ENCODE measurements around the gene SAMM50. TPM values are rescaled to one million over a fixed set of nuclear protein-coding genes. Genes with fewer than 3 reads are reported as not detected.

The SAMM50 gene
- total RNA-seq, 2 experiments from 2014 or later = 35.9 to 37.8 TPM

- H3K4me3 Mint-ChIP-seq = no peak overlapping the region
- no peaks in the 10 kb centered on the region for H3K27me3 Mint-ChIP-seq (ENCODE audit: low read depth)
- CTCF ChIA-PET = interaction anchor here (0.6 to 1.8 kb wide), 5 partner anchors 7 to 315 kb away, joined by 3 to 12 read pairs (median 4); no protein-coding TSS in a partner anchor
- peaks cover 20% of the 10 kb centered on the region for H3K4me1 Mint-ChIP-seq (ENCODE audit: low read depth)
- DNase-seq = no peak
- no peaks in the 10 kb centered on the region for H3K36me3 Mint-ChIP-seq (ENCODE audit: low read depth)
- intact Hi-C loops (cut with micrococcal nuclease) = no loop called here
- H3K27ac Mint-ChIP-seq = no peak overlapping the region
- H3K9me3 Mint-ChIP-seq = no peaks in the 10 kb centered on the region
These were observed 3.3 kb upstream of the SAMM50 start for GRCh38 chr22:43951966-43952365.

GRCh38 chr22:43953988-43954785, 1.1 kb upstream of the SAMM50 start:
- no peak for DNase-seq
- H3K36me3 Mint-ChIP-seq (ENCODE audit: low read depth) = peaks cover 1% of the 10 kb centered on the region
- peaks cover 36% of the 10 kb centered on the region for H3K4me1 Mint-ChIP-seq (ENCODE audit: low read depth)
- H3K27me3 Mint-ChIP-seq (ENCODE audit: low read depth) = no peaks in the 10 kb centered on the region
- CTCF ChIA-PET = interaction anchor here (1.5 to 1.8 kb wide), 2 partner anchors 9 to 39 kb away, joined by 3 to 15 read pairs; no protein-coding TSS in a partner anchor
- peak overlapping the region; percentile 88 for H3K4me3 Mint-ChIP-seq
- H3K27ac Mint-ChIP-seq = peak overlapping the region; percentile 72
- intact Hi-C loops (cut with micrococcal nuclease) = loop anchor here (2.0 kb wide), 1 partner anchor 31 kb away; the partner anchor contains the start of gene PNPLA3
- no peaks in the 10 kb centered on the region for H3K9me3 Mint-ChIP-seq

- Mint-ChIP-seq H3K4me3 (peak overlapping the region; percentile 88), H3K4me1 (ENCODE audit: low read depth) (peaks cover 36% of the 10 kb centered on the region), H3K36me3 (ENCODE audit: low read depth) (peaks cover 1% of the 10 kb centered on the region), H3K9me3 (no peaks in the 10 kb centered on the region), H3K27me3 (ENCODE audit: low read depth) (no peaks in the 10 kb centered on the region), H3K27ac (peak overlapping the region; percentile 72)
- CTCF ChIA-PET = interaction anchor here (1.8 kb wide), 1 partner anchor 11 kb away, joined by 15 read pairs; no protein-coding TSS in a partner anchor
- intact Hi-C loops (cut with micrococcal nuclease) = loop anchor here (2.0 kb wide), 2 partner anchors 33 to 143 kb away; partner anchors contain the start of genes EFCAB6 and PNPLA3
- peak; percentile 7 for DNase-seq
These were observed 891 bp downstream of the SAMM50 start for GRCh38 chr22:43955883-43956782.

GRCh38 chr22:43956805-43957463, 1.7 kb downstream of the SAMM50 start:
- H3K27ac Mint-ChIP-seq = no peak overlapping the region
- H3K9me3 Mint-ChIP-seq = no peaks in the 10 kb centered on the region
- CTCF ChIA-PET = no interaction called here

GRCh38 chr22:43957871-43958270, 2.6 kb downstream of the SAMM50 start:
- intact Hi-C loops (cut with micrococcal nuclease) = loop anchor here (2.0 kb wide), 1 partner anchor 145 kb away; the partner anchor contains the start of gene EFCAB6
- no peak overlapping the region for H3K4me3 Mint-ChIP-seq
- H3K9me3 Mint-ChIP-seq = no peaks in the 10 kb centered on the region
- no peaks in the 10 kb centered on the region for H3K27me3 Mint-ChIP-seq (ENCODE audit: low read depth)
- H3K27ac Mint-ChIP-seq = no peak overlapping the region
- no peak for DNase-seq
- H3K36me3 Mint-ChIP-seq (ENCODE audit: low read depth) = peaks cover 1% of the 10 kb centered on the region
- CTCF ChIA-PET = interaction anchor here (1.2 kb wide), 1 partner anchor 73 kb away, joined by 5 read pairs; no protein-coding TSS in a partner anchor
- H3K4me1 Mint-ChIP-seq (ENCODE audit: low read depth) = peaks cover 36% of the 10 kb centered on the region

More at GRCh38 chr22:43956805-43957463, 1.7 kb downstream of the SAMM50 start:
- DNase-seq = no peak
- Mint-ChIP-seq H3K4me3 (peak overlapping the region; percentile 88), H3K4me1 (ENCODE audit: low read depth) (peaks cover 36% of the 10 kb centered on the region), H3K36me3 (ENCODE audit: low read depth) (peaks cover 1% of the 10 kb centered on the region), H3K27me3 (ENCODE audit: low read depth) (no peaks in the 10 kb centered on the region)
- intact Hi-C loops (cut with micrococcal nuclease) = loop anchor here (2.0 kb wide), 1 partner anchor 144 kb away; the partner anchor contains the start of gene EFCAB6

GRCh38 chr22:43964314-43964857, 9.1 kb downstream of the SAMM50 start:
- intact Hi-C loops (cut with micrococcal nuclease) = no loop called here
- DNase-seq = no peak
- CTCF ChIA-PET = no interaction called here
- H3K27ac Mint-ChIP-seq = no peak overlapping the region
- no peaks in the 10 kb centered on the region for H3K4me1 Mint-ChIP-seq (ENCODE audit: low read depth)
- H3K27me3 Mint-ChIP-seq (ENCODE audit: low read depth) = no peaks in the 10 kb centered on the region
- H3K4me3 Mint-ChIP-seq = no peak overlapping the region
- peaks cover 30% of the 10 kb centered on the region for H3K36me3 Mint-ChIP-seq (ENCODE audit: low read depth)
- H3K9me3 Mint-ChIP-seq = no peaks in the 10 kb centered on the region

- Mint-ChIP-seq H3K4me1 (ENCODE audit: low read depth) (no peaks in the 10 kb centered on the region), H3K27ac (no peak overlapping the region), H3K27me3 (ENCODE audit: low read depth) (no peaks in the 10 kb centered on the region), H3K9me3 (no peaks in the 10 kb centered on the region), H3K36me3 (ENCODE audit: low read depth) (peaks cover 41% of the 10 kb centered on the region), H3K4me3 (no peak overlapping the region)
- no peak for DNase-seq
- intact Hi-C loops (cut with micrococcal nuclease) = no loop called here
- CTCF ChIA-PET = no interaction called here
These were observed 11.8 kb downstream of the SAMM50 start for GRCh38 chr22:43967069-43967468.

GRCh38 chr22:43968614-43969013, 13.4 kb downstream of the SAMM50 start:
- Mint-ChIP-seq H3K4me3 (no peak overlapping the region), H3K27me3 (ENCODE audit: low read depth) (no peaks in the 10 kb centered on the region), H3K4me1 (ENCODE audit: low read depth) (no peaks in the 10 kb centered on the region), H3K9me3 (no peaks in the 10 kb centered on the region), H3K36me3 (ENCODE audit: low read depth) (peaks cover 45% of the 10 kb centered on the region), H3K27ac (no peak overlapping the region)
- intact Hi-C loops (cut with micrococcal nuclease) = no loop called here
- CTCF ChIA-PET = no interaction called here
- no peak for DNase-seq

- no peak for DNase-seq
- intact Hi-C loops (cut with micrococcal nuclease) = no loop called here
- CTCF ChIA-PET = no interaction called here
- Mint-ChIP-seq H3K36me3 (ENCODE audit: low read depth) (peaks cover 45% of the 10 kb centered on the region), H3K4me3 (no peak overlapping the region), H3K27me3 (ENCODE audit: low read depth) (no peaks in the 10 kb centered on the region), H3K9me3 (no peaks in the 10 kb centered on the region), H3K4me1 (ENCODE audit: low read depth) (no peaks in the 10 kb centered on the region), H3K27ac (no peak overlapping the region)
These were observed 14.0 kb downstream of the SAMM50 start for GRCh38 chr22:43969021-43969878.

- Mint-ChIP-seq H3K9me3 (no peaks in the 10 kb centered on the region), H3K27ac (no peak overlapping the region), H3K4me3 (no peak overlapping the region), H3K4me1 (ENCODE audit: low read depth) (no peaks in the 10 kb centered on the region), H3K27me3 (ENCODE audit: low read depth) (no peaks in the 10 kb centered on the region), H3K36me3 (ENCODE audit: low read depth) (peaks cover 39% of the 10 kb centered on the region)
- no peak for DNase-seq
- CTCF ChIA-PET = no interaction called here
- intact Hi-C loops (cut with micrococcal nuclease) = no loop called here
These were observed 14.9 kb downstream of the SAMM50 start for GRCh38 chr22:43969989-43970755.

Measured in activated naive CD4-positive, alpha-beta T cell treated with anti-CD3 and anti-CD28 coated beads for 36 hours (primary cell).